H9 (cell line): ENCODE measurements around the gene ITGA11. TPM values are rescaled to one million over a fixed set of nuclear protein-coding genes. Genes with fewer than 3 reads are reported as not detected.

ENCODE experiments used
- DNase-seq: peaks from one replicate; pipeline ENCODE4 v3.0.0-alpha.2; 2017
- H2AFZ ChIP-seq: one replicate; pipeline ENCODE4 v1.6.1; 2013; ENCODE audit warnings: mild to moderate bottlenecking, low read length, control low read depth, moderate library complexity
- H2AK5ac ChIP-seq: 2 replicates; pipeline ENCODE4 v1.6.1; 2013; ENCODE audit warnings: low read length, control low read depth, mixed read lengths; ENCODE audit not compliant: insufficient read length
- H2BK120ac ChIP-seq: one replicate; pipeline ENCODE4 v1.6.1; 2013; ENCODE audit warnings: low read depth, mild to moderate bottlenecking, low read length, control low read depth, inconsistent platforms; ENCODE audit not compliant: poor library complexity, severe bottlenecking
- H2BK12ac ChIP-seq: 2 replicates; pipeline ENCODE4 v1.6.1; 2013; ENCODE audit warnings: low read length, control low read depth, mixed read lengths, low read depth; ENCODE audit not compliant: insufficient read length
- H2BK15ac ChIP-seq: 2 replicates; pipeline ENCODE4 v1.6.1; 2013; ENCODE audit warnings: low read depth, low read length, control low read depth
- H2BK20ac ChIP-seq: one replicate; pipeline ENCODE4 v1.6.1; 2013; ENCODE audit warnings: low read depth, mild to moderate bottlenecking, low read length, control low read depth, inconsistent platforms; ENCODE audit not compliant: poor library complexity, severe bottlenecking
- H2BK5ac ChIP-seq: 2 replicates; pipeline ENCODE4 v1.6.1; 2013; ENCODE audit warnings: low read length, control low read depth, mixed read lengths; ENCODE audit not compliant: insufficient read length
- H3K14ac ChIP-seq: 2 replicates; pipeline ENCODE4 v1.6.1; 2013; ENCODE audit warnings: low read length, control low read depth; ENCODE audit not compliant: insufficient read depth
- H3K18ac ChIP-seq: 2 replicates; pipeline ENCODE4 v1.6.1; 2013; ENCODE audit warnings: low read depth, mild to moderate bottlenecking, mixed read lengths, low read length, control low read depth; ENCODE audit not compliant: insufficient read length
- H3K23ac ChIP-seq: 2 replicates; pipeline ENCODE4 v1.6.1; 2013; ENCODE audit warnings: low read length, control low read depth, mixed read lengths, low read depth; ENCODE audit not compliant: insufficient read length
- H3K23me2 ChIP-seq: 2 replicates; pipeline ENCODE4 v1.6.1; 2013; ENCODE audit warnings: low read depth, mild to moderate bottlenecking, mixed read lengths, low read length, control low read depth; ENCODE audit not compliant: insufficient read length, poor library complexity, severe bottlenecking
- H3K27ac ChIP-seq: 2 replicates; pipeline ENCODE4 v1.5.1; 2013; ENCODE audit warnings: low read length, control low read depth, mixed read lengths, low read depth; ENCODE audit not compliant: insufficient read length
- H3K27me3 ChIP-seq: 2 replicates; pipeline ENCODE4 v1.6.1; 2013; ENCODE audit warnings: low read length, control low read depth, inconsistent platforms; ENCODE audit not compliant: insufficient read depth
- H3K4ac ChIP-seq: 2 replicates; pipeline ENCODE4 v1.6.1; 2013; ENCODE audit warnings: low read depth, mild to moderate bottlenecking, control low read depth, inconsistent platforms, low read length, moderate library complexity
- H3K4me1 ChIP-seq: 2 replicates; pipeline ENCODE4 v1.6.1; 2013; ENCODE audit warnings: low read length, control low read depth, inconsistent platforms; ENCODE audit not compliant: insufficient read depth
- H3K4me2 ChIP-seq: 2 replicates; pipeline ENCODE4 v1.6.1; 2013; ENCODE audit warnings: low read length, control low read depth, mixed read lengths; ENCODE audit not compliant: insufficient read length, insufficient read depth
- H3K56ac ChIP-seq: 2 replicates; pipeline ENCODE4 v1.6.1; 2013; ENCODE audit warnings: low read depth, mild to moderate bottlenecking, mixed read lengths, low read length, control low read depth; ENCODE audit not compliant: insufficient read length
- H3K79me1 ChIP-seq: 2 replicates; pipeline ENCODE4 v1.6.1; 2013; ENCODE audit warnings: low read depth, mild to moderate bottlenecking, moderate library complexity, low read length, control low read depth, inconsistent platforms; ENCODE audit not compliant: insufficient read depth, poor library complexity, severe bottlenecking
- H3K79me2 ChIP-seq: 2 replicates; pipeline ENCODE4 v1.6.1; 2013; ENCODE audit warnings: low read length, control low read depth, inconsistent platforms; ENCODE audit not compliant: insufficient read depth
- H3K9ac ChIP-seq: 2 replicates; pipeline ENCODE4 v1.6.1; 2013; ENCODE audit warnings: low read length, control low read depth, mixed read lengths; ENCODE audit not compliant: insufficient read length; ENCODE audit errors: extremely low read depth
- H3K9me3 ChIP-seq: one replicate; pipeline ENCODE4 v1.6.1; 2013; ENCODE audit warnings: low read depth, low read length, inconsistent platforms; ENCODE audit not compliant: control insufficient read depth
- H3T11ph ChIP-seq: one replicate; pipeline ENCODE4 v1.6.1; 2013; ENCODE audit warnings: mild to moderate bottlenecking, low read length, control low read depth, inconsistent platforms
- H4K20me1 ChIP-seq: one replicate; pipeline ENCODE4 v1.6.1; 2013; ENCODE audit not compliant: control insufficient read depth, insufficient read length, insufficient read depth
- H4K5ac ChIP-seq: 2 replicates; pipeline ENCODE4 v1.6.1; 2013; ENCODE audit warnings: low read depth, mild to moderate bottlenecking, mixed read lengths, low read length, control low read depth; ENCODE audit not compliant: insufficient read length
- H4K8ac ChIP-seq: replicated peaks from 2 replicates; pipeline ENCODE4 v1.6.1; 2013; ENCODE audit warnings: low read length, control low read depth, mixed read lengths, low read depth; ENCODE audit not compliant: insufficient read length
- H4K91ac ChIP-seq: 2 replicates; pipeline ENCODE4 v1.6.1; 2013; ENCODE audit warnings: low read depth, mild to moderate bottlenecking, moderate library complexity, mixed read lengths, low read length, control low read depth; ENCODE audit not compliant: insufficient read length
- H3K27ac Mint-ChIP-seq, 3 experiments: 2 replicates in 2 of 3; 3 replicates in 1 of 3; pipeline ENCODE4 v1.8.0; 2020 to 2021; ENCODE audit warnings: mixed read lengths in 3 of 3, mild to moderate bottlenecking in 1 of 3, moderate library complexity in 1 of 3
- H3K27me3 Mint-ChIP-seq: 2 replicates; pipeline ENCODE4 v1.8.0; 2021; ENCODE audit warnings: low read depth, mild to moderate bottlenecking, moderate library complexity, mixed read lengths
- H3K36me3 Mint-ChIP-seq, 3 experiments: 2 replicates in 2 of 3; 3 replicates in 1 of 3; pipeline ENCODE4 v1.8.0; 2020 to 2021; ENCODE audit warnings: low read depth in 3 of 3, mixed read lengths in 3 of 3; ENCODE audit not compliant: insufficient read depth in 1 of 3
- H3K4me1 Mint-ChIP-seq, 2 experiments: 2 replicates each; pipeline ENCODE4 v1.8.0; 2020; ENCODE audit warnings: mixed read lengths in 2 of 2
- H3K4me3 Mint-ChIP-seq, 2 experiments: 2 replicates in 1 of 2; 3 replicates in 1 of 2; pipeline ENCODE4 v1.8.0; 2020 to 2021; ENCODE audit warnings: mild to moderate bottlenecking in 2 of 2, mixed read lengths in 2 of 2, moderate library complexity in 1 of 2
- H3K9me3 Mint-ChIP-seq, 2 experiments: 2 replicates in 1 of 2; 3 replicates in 1 of 2; pipeline ENCODE4 v1.8.0; 2020; ENCODE audit warnings: mild to moderate bottlenecking in 2 of 2, mixed read lengths in 2 of 2, moderate library complexity in 1 of 2
- CTCF ChIP-seq: fragments of 200-600 bp; sonication (generic); conservative IDR thresholded peaks from 3 replicates; pipeline ENCODE4 v1.8.0; 2021; ENCODE audit warnings: antibody characterized with exemption, mild to moderate bottlenecking
- WGBS: extraction: QIAGEN DNeasy Blood & Tissue Kit; methylation state at CpG from one replicate; pipeline ENCODE4 v1.1.7; 2013; ENCODE audit warnings: missing lambda C conversion rate, low lambda C conversion rate, mixed read lengths; ENCODE audit not compliant: insufficient read length; ENCODE audit errors: extremely low coverage; 5-methylcytosine and 5-hydroxymethylcytosine counted together
- total RNA-seq: library from RNA; stranded (reverse); gene quantifications from 2 replicates; pipeline ENCODE4 v1.2.1, GENCODE V29; 2021

The ITGA11 gene
- total RNA-seq, 1 experiment from 2014 or later = 0.07 TPM

- H2BK5ac ChIP-seq = no peak overlapping the region
- H2BK20ac ChIP-seq = no peak overlapping the region
- WGBS = no CpG with 5 or more reads among the region's 69 CpGs
- Mint-ChIP-seq H3K9me3 (no peaks in the 10 kb centered on the region; a peak in 1 of 5 replicates), H3K36me3 (no peaks in the 10 kb centered on the region), H3K27ac (no peak overlapping the region), H3K27me3 (peaks cover 87% of the 10 kb centered on the region), H3K4me1 (peaks cover 13 to 19% of the 10 kb centered on the region in 2 experiments), H3K4me3 (peak overlapping the region; percentile 58 to 79)
- H3K18ac ChIP-seq = no peak overlapping the region
- H4K20me1 ChIP-seq = no peaks in the 10 kb centered on the region
- peak overlapping the region; percentile 12 for H3K4me2 ChIP-seq
- H3K9ac ChIP-seq = no peak overlapping the region
- peak; percentile 44 for DNase-seq
- no peak overlapping the region for H3T11ph ChIP-seq
- no peaks in the 10 kb centered on the region for H3K9me3 ChIP-seq
- H3K14ac ChIP-seq = no peak overlapping the region
- H3K56ac ChIP-seq = no peak overlapping the region
- no peak overlapping the region for H4K5ac ChIP-seq
- no peak overlapping the region for H3K27ac ChIP-seq
- H3K4ac ChIP-seq = no peak overlapping the region
- no peak overlapping the region for H4K91ac ChIP-seq
- H3K79me2 ChIP-seq = no peaks in the 10 kb centered on the region
- H4K8ac ChIP-seq = no peak overlapping the region
- no peak overlapping the region for H2BK120ac ChIP-seq
- H3K27me3 ChIP-seq = peaks cover 34% of the 10 kb centered on the region; the same call in 1 of the 2 replicates
- H3K4me1 ChIP-seq = no peaks in the 10 kb centered on the region
- H3K23me2 ChIP-seq = peaks cover 6% of the 10 kb centered on the region
- no peak overlapping the region for H2BK12ac ChIP-seq
- H2AFZ ChIP-seq = no peak overlapping the region
- H3K23ac ChIP-seq = no peak overlapping the region
- no peak overlapping the region for H2BK15ac ChIP-seq
- TF ChIP-seq CTCF = no peak
- no peaks in the 10 kb centered on the region for H3K79me1 ChIP-seq
- no peak overlapping the region for H2AK5ac ChIP-seq
Measured at GRCh38 chr15:68431037-68431791, 749 bp downstream of the ITGA11 start.
